Fibroblast of skin of abdomen (primary cell): ENCODE results near the gene CLDN7.

Experiments
- DNase-seq: peaks from one replicate; pipeline ENCODE4 v3.0.0-alpha.2; 2013

The CLDN7 gene

DNA sequence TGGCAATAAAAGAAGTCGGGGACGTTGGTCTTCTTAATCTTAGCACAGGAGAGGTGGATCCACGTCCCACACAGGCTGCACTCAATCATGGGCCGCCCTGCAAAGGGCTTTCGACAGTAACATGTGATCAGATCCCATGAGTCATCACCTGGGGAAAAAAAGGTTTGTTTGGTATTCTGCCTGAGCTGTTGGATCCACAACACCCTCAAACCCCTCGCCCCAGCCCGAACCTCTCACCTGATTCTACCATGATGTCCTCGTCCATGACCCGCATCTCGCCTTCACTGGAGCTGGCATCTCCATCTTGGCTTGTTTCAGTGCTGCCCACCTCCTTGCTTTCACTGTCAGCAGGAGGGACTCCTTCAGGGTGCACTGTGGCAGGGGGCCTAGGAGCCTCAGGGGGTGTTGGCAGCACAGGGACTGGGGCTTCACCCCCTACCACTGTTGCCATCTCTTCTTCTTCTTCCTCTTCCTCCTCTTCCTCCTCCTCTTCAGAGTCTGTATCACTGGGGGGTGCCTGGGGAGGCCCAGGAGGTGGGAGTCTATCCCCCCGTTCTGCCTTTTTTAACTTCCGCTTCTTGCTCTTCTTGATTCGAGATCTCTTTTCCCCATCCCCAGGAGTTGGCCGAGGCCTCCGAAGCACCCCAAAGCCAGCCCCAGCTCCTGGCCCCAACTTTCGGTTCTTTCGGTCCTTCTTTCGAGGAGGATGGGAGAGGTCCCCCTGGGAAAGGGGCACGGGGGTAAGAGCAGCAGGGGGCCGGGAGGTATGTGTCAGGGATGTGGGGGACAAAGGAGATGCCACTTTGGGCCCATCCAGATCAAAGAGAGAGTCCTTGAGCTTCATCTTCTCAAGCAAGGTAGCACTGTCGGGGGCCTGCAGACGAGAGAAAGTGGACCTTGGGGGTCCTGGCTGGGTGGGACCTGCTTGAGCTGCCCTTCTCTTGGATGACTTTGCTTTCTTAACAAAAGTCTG is 26.3 kb downstream of the CLDN7 start:
- no peak for DNase-seq

DNA sequence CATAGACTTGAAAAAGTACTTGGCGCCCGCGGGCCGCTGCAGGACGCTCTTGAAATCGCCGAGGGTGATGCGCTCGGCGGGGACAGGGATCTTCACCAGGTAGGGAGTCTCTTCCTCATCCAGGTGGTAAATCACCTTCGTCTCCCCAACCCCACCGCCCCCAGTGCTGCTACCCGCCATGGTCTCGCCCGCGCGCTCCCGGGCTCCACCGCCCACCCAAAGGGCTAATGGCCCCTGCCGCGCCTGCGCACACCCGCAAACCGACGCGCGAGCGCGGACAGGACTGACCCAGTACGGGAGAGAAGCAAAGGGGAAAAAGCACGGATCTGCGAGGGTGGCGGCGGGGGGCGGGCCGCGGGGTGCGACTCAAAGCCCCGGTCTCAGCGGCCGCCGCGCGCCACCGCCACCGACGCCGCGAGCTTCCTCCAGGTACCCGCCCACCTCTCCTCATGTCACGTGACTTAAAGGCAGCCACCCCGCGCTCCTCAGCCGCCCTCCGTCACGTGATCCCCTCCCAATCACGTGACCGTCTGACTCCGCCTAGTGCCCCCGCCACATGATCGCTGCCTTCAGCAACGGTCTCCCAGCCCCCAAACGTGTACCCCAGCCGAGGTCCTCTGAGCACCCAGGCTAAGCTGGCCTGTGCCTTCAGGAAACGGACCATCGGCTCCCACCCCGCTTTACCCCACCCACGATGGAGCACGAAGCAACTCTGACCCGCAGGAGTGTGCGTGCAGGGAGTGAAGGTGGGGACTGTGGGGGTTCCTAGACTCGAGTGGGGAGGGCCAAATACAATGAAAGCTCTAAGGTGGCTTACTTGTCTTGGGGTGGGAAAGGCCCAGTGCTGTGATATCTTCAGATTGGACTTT is 28.0 kb downstream of the CLDN7 start, which contains the start of gene DVL2:
DVL2 (minus strand) TSS at position 435 of the 869 bp plus-strand sequence; CDS start at position 180, 255 bp downstream.
- peak; percentile 96 for DNase-seq

DNA sequence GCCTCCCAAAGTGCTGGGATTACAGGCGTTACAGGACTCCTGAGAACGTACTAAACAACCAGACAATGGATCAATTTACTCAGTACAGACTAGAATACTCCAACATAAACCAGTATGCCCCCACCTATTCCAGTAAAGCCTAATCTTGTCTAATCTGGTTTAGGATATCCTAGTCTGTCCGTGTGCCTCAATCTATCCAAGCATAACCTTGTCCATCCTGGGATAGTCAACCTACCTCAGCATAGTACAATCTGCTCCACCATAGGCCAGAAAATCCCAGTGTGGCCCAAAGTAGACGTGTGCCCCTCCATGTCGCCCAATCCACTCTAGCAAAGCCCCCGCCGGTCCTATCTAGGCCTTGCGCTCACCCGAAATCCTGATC is 28.6 kb downstream of the CLDN7 start:
- no peak for DNase-seq

DNA sequence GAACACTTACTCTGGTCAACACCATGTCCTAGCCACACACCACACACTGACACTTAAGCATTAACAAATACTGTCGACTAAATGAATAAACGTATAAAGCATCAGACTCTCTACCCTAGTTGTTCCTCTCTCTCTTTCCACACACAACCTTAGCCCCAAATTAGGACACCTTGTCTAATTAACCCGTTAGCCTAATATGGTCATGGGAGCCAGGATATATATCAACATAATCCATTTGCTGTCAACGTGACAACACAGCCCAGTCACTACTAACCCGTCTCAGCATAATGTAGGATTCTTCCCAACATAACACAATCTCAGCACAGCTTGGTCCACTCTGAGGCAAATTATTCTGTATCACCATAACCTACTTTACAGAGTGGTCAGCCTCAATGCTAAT is 30.2 kb downstream of the CLDN7 start:
- no peak for DNase-seq

DNA sequence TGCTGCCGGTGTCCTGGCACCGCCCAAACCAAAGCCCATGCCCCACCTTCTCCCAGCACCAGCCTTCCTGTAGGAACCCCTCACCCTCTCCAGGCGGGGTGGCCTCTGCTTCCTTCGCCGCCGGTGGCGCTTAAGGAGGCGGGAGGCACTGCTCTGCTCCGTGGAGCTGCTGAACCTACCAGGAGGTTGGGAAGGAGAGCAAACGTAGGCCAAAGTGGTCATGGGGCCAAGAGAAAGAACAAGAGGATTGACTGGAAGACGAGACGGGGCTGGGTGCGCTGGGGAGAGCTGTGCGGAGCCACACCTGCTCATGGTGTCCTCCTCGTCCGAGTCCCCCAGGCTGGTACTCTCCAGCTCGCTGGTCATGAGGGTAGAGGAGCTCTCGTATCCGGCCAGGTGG is 32.8 kb downstream of the CLDN7 start:
- no peak for DNase-seq

DNA sequence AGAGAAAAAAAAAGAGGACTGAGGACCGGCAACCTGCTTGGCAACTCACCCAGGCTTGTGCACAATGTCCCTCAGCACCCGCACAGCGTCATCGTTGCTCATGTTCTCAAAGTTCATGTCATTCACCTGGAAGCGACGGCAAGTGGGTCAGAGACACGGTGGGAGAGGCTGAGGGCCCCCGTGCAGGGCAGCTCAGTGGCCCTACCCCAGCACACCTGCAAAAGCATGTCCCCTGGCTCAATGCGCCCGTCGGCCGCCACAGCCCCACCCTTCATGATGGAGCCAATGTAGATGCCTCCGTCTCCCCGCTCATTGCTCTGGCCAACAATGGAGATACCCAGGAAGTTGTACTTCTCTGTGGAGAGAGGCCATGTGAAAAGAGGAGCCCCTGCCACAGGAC is 33.4 kb downstream of the CLDN7 start:
- no peak for DNase-seq

DNA sequence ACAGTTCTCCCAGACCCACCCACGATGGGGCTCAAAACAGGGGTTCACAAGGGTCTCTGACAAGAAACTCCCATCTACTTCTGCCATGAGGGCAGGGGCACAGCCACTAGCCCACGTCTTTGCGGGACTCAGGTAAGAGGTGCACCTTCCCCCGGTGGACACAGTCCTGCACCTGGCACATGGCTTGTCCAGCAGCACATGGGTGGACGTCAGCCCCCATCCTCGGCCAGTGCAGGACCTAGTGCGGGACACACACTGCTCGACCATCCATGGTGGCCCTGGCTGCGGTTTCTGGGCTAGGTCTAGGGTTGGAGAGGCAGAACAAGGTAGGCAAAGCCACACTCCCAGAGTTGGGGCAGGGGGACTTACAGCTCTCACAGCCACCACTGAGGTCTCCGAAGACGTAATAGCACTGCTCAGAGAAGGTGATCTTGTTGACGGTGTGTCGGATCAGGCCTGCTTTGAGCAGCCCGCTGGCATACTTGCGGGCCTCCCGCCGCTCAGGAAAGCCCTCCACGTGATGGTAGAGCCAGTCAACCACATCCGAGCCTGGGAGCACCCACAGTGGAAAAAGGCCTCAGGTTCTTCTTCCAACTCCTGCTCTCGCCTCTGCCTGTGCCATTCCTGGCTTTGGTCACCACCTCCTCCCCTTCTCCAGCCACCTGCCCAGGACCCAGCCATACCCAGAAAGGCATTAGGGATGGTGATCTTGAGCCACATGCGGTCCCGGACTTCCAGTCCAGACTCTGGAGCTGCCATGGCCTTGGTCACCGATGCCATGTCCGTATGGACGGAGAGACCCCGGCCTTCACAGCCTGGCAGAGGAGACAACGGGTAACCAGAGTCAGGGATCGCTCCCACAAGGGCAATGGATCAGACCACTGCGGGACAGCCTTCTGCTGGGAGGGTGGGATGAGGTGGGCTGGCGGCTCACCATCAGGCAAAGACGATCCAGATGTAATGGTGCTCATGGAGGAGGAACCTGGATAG is 35.3 kb downstream of the CLDN7 start:
- no peak for DNase-seq

DNA sequence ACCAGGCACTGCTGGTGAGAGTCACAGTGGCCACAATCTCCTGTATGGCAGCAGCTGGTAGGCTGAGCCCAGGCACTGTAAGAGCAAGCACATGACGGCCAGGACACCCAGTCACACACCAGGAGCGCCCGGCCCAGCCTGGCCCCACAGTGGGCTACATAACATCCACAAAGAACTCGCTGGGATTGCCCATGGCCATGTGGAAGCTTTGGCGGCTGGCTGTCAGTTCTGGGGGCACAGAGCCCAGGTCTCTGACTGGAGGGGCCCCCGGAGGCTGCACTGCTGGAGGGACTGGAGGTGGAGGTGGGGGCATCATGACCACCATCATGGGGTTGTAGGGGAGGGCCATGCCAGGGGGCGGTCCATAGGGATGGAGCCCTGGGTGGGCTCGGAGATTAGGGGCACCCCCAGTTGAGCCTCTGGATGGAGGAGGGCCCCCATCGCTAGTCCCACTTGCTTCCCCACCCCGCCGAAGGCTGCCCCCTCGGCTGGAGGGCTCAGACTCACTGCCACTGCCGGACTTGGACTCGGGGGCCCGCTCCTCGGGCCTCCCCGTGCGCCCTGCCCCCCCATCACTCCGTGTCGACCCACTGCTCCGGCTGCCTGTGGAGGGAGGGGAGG is 36.5 kb downstream of the CLDN7 start:
- DNase-seq = no peak

DNA sequence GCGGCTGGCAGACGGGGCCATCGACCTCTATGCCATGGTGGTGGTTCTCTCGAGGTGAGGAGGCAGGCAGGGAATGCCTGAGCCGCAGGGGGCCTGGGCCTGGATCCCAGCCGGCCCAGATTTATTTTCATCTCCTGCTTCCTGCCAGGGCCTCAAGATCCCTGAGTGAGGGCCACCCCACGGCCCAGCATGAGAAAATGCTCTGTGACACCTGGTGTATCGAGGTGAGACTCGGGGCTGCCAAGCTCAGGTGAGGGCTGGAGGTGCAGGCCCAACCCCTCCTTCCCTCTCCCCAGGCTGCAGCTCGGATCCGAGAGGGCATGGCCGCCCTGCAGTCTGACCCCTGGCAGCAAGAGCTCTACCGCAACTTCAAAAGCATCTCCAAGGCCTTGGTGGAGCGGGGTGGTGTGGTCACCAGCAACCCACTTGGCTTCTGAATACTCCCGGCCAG is 37.6 kb downstream of the CLDN7 start:
- no peak for DNase-seq

DNA sequence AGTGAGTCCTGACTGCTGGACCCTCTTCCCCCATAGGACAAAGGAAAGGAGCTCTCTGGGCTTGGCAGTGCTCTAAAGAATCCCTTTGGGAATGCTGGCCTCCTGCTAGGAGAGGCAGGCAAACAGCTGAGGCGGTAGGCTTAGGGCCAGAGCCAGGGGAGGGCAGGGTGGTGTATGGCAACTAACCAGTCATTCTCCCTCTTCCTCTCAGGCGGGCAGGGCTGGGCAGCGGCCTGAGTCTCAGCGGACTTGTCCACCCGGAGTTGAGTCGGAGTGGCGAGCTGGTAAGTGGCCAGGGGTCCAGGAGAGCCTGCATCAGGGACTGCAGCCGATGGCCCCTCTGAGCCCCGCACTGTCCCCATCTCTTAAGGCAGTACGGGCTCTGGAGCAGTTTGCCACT is 38.2 kb downstream of the CLDN7 start:
- DNase-seq = no peak

DNA sequence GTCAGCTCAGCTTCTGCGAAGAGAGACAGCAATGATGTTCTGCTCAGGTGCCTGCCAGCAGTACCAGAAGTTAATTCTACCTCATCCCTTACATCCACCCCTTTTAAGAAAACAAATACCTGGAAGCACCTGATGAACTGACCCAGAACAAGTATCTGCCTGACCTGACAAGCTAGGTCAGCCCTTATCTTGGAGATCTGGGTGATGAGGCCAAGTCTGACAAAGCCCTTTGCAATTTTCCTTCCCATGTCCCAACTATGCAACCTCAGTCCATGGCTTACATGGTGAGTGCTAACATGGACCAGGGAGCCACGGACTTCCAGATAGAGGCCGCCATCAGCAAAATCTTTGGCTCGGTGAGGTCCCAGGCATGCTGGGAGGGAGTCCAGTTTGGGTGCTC is 38.9 kb downstream of the CLDN7 start:
- DNase-seq = no peak

DNA sequence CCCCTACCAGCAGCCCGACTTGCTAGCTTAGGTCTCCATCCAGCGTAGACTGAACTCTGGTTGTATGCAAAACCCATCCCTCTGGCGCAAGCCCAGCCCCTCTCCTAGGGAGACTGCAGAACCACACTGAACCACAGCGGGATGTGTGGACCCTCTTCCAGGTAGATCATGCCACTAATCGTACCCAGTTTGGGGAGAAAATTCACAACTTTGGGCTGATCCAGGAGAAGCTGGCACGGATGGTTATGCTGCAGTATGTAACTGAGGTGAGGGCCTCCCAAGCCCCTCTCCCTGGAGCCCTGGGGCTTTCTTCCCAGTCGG is 39.3 kb downstream of the CLDN7 start:
- no peak for DNase-seq

DNA sequence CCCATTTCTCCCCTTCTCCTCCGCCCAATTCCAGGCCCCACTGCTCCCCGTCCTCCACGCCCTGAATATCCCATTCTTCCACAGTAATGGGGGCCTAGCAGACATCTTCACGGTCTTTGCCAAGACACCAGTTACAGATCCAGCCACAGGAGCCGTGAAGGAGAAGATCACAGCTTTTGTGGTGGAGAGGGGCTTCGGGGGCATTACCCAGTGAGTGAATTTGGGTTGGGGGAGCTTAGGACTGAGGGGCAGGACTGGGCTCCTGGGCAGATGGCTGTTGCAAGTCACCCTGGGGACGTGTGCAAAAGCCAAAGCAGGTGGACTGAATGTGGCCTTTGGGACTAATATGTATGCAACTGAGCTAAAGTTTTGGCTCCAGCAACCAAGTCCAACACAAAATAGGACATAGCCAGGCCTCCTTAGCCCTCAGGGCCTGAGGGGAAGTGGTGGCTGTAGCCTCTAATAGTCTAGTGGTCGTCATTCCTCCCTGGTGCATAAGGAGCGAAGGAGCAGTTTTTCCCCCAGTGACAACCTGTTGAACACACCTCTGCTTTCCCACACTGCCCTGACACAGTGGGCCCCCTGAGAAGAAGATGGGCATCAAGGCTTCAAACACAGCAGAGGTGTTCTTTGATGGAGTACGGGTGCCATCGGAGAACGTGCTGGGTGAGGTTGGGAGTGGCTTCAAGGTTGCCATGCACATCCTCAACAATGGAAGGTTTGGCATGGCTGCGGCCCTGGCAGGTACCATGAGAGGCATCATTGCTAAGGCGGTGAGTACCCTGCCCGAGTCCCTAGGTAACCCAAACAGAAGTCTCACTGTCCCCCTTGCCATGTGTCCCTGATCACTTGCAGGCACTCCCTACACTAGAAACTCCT is 39.9 kb downstream of the CLDN7 start:
- no peak for DNase-seq

DNA sequence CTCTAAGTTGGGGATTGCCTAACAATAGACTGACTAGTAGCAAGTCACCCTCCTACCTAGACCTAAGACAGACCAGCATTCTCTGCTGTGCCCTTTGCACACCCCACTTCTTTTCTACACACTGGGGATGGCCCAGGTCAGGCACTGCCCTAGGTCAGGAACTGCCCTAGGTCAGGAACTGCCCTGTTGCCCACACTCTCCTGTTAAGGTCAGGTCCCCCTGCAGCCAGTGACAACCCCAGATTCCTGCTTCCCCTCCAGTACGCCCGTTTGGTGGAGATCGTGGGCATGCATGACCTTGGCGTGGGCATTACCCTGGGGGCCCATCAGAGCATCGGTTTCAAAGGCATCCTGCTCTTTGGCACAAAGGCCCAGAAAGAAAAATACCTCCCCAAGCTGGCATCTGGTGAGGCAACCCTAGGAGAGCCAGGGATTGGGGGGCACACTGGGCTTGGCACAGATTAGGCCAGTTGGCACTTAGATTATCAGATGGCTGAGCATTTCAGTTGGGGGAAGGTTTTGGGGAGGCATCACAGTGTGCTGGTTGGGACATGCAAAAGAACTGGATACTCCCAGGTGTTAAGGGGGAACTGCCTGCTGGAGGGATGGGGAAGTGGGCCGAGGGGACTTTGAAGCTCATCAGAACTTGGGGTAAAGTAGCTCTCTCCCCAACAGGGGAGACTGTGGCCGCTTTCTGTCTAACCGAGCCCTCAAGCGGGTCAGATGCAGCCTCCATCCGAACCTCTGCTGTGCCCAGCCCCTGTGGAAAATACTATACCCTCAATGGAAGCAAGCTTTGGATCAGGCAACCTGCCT is 40.8 kb downstream of the CLDN7 start:
- no peak for DNase-seq

DNA sequence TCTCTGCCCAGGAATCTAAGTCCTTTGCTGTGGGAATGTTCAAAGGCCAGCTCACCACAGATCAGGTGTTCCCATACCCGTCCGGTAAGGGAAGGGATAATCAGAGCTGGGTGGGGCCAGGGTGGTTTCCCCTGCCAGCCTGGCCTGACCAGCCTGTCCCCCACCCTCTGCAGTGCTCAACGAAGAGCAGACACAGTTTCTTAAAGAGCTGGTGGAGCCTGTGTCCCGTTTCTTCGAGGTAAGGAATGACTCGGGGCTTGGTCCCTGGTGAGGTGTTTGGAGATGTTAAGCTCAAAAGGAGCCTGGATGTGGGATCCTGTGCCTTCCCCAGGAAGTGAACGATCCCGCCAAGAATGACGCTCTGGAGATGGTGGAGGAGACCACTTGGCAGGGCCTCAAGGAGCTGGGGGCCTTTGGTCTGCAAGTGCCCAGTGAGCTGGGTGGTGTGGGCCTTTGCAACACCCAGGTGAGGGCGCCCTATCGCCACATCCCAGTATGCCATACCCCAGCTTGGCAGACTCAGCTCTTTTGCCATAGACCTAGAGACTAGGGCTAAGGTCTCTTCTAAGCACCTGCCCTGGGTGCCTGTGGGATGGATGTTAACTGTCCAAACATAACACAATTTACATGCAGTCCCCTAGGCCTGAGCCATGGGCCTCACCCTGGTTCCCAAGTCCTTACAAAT is 41.5 kb downstream of the CLDN7 start:
- peak; percentile 52 for DNase-seq

DNA sequence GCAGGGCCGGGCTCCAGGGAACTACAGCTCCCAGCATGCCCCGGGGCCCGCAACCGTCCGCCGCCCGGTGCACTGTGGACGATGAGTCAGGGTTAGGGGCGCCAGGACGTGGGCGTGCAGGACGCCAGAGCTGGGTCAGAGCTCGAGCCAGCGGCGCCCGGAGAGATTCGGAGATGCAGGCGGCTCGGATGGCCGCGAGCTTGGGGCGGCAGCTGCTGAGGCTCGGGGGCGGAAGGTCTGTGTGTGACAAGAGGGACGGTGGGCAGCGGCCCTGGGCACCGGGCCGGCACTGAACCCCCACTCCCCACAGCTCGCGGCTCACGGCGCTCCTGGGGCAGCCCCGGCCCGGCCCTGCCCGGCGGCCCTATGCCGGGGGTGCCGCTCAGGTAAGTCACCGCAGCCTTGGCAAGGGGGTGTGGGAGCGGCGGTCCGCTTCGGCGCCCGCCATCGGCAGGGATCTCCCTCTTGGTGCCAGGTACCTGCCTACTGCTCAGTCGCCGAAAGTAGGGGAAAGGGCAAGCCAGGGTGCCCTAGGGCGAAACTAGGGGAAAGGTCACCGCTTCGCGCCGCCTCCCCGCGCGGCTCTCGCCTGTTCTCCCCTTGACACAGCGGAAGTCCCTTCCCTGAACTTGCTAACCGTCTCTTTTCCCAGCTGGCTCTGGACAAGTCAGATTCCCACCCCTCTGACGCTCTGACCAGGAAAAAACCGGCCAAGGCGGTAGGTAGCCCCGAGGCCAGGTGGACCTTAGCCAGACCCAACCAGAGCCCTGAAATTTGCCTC is 42.3 kb downstream of the CLDN7 start, which contains the start of the genes ACADVL and DLG4:
ACADVL (plus strand) TSS at position 127 of the 781 bp plus-strand sequence; CDS start at position 174, 47 bp downstream.
DLG4 (minus strand) TSS at position 25 of the 781 bp plus-strand sequence.
- DNase-seq = peak; percentile 89

DNA sequence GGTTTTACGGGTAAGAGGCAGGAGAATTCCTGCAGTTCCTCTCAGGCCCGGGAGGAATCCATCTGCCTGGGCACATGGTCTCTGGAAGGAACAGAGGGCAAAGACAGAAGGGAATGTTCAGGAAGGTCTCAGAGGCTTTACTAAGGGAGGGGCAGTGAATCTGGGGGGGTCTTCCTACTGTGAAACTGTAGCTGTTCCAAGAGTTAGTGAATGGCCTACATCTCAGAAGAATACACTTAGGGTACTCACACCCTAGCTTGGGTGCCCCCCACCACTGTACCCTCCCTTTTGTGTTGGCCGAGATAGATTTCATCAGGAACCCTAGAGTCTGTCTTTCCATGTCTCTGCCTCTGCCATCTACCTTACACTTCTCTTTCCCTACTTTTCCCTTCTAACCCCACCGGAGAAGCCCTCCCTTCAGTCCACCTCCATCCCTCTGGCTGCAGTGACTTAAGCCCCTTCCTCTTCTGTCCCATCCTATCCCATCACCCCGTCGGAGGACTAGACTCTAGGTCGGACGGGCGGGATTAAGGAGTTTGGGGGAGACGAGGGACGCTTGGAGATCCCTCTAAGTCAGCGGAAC is 43.0 kb downstream of the CLDN7 start:
- DNase-seq = no peak

DNA sequence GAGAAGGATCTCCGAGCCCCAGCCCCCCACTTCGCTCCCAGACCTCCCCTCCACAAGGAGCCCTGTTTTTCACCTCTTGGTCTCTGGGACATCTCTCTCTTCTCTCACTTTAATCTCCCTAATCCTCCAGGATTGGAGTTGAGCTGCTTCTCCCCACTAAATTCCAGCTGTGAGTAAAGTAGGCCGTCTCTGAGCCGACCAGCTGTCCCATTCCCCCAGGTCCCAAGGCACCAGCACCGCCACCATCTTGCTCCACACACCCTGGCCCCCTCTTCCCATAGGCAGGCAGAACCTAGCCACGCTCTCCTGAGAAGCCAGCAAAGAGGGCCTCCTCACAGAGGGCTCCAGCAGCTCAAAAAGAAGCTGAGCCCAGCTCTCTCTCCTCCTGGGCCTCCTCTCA is 43.5 kb downstream of the CLDN7 start:
- no peak for DNase-seq
